GM18505 (cell line): ENCODE results near the gene IGHMBP2.

Experiments used
- ATAC-seq: cut with Tn5 transposase; IDR thresholded peaks from one replicate; pipeline ENCODE4 v1.9.1; 2021; ENCODE audit not compliant: unreplicated experiment
- POLR2A ChIP-seq: IDR thresholded peaks from 4 replicates; pipeline ENCODE4 v1.6.1; 2011; ENCODE audit warnings: borderline replicate concordance; ENCODE audit not compliant: insufficient read depth, insufficient read length; ENCODE audit errors: extremely low read depth

IGHMBP2 gene

DNA sequence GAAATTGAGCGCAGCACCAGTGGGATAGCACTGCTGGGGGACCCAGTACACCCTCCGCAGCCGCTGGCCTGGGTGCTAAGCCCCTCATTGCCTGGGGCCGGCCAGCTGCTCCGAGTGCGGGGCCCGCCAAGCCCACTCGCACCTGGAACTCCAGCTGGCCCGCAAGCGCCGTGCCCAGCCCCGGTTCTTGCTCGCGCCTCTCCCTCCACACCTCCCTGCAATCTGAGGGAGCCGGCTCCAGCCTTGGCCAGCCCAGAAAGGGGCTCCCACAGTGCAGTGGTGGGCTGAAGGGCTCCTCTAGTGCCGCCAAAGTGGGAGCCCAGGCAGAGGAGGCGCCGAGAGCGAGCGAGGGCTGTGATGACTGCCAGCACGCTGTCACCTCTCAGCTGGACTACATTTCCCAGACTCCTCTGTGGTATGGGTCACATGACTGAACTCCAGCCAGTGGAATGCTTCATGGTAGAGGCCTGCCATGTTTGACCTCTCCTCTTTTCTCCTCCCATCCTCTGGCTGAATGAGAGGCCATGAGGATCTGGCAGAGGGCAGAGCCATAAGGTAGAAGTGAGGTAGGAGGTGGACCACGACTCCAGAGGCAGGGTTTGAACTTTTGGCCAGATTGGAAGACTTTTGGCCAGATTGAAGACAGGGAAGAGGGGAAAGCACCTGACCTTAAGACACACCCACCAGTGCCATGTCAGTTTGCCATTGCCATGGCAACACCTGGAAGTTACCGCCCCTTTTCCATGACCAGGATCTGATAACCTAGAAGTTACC, 70.9 kb downstream of the IGHMBP2 start:
- ATAC-seq = no peak
- no peak for TF ChIP-seq POLR2A

DNA sequence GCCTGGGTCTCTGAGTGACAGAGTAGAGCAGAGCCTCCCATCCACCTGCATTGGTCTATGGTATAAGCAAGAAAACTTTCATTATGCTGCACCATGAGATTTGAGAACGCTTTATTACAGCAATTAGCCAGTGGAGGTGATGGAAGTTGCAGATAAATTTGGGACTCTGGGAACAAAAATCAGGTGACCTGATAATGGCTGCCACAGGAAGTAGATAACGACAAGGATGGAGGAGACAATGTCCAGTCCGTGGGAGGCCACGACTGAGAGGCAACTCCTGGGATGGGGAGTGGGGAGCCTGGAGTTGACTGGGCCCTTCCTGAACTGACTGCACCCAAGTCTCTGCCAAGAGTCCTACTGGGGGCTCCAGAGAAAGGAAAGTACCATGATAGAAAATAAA, 72.4 kb downstream of the IGHMBP2 start:
- no peak for ATAC-seq
- TF ChIP-seq POLR2A = no peak

DNA sequence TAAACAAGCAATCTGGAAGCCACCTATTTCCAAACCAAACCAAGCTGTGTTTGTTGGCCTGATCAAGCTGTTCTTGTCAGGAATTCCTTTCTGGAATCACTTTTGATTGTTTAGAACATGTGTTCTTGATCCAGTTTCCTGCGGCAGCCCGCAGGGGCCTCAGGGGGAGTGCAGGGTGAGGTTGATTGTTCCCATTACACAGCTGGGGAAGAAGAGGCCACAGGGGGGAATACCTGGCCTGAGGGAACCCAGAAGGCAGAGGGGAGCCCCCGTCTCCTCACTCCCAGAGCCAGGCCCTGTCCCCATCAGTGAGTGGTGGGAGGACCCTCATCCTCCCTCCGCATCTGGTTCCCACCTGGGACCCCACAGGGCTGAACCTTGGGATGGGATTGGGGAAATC, 72.9 kb downstream of the IGHMBP2 start:
- no peak for TF ChIP-seq POLR2A
- ATAC-seq = no peak

DNA sequence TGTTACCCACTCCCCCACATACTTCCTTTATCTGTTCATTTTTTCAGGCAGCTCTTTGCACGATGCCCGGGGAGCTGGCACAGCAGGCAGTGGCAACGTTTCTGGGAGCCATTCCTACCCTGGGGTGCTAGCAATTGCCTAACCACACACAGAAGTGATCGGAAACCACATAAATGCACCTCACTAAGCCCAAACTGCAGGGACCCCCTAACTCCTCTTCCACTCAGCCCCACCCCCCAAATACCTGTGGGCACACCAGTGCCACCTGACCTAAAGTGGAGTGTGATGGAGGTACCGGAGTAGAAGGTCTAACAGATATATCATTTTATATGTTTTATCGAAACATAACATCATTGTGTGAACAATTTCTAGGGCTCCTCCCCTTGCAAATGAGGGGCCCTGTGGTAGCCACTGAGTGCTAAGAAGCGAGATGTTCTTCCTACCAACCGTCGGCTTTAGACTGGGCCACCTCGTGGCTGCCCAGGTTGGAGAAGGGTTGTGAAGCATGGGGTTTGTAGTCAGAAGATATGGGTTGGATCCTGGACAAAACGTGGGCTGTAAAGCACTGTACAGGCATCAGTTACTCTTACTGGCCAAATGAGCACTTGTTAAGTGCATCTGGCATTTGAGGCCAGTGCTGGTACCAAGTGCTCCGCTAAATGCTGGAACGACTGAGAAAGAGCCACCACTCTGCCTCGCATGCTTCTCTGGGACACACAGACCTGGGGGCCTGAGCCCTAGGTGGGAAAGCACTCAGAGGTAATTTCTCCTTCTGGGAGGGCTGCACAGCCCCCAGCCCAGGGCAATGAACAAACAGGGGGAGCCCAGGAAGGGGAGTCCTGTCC, 74.3 kb downstream of the IGHMBP2 start:
- TF ChIP-seq POLR2A = no peak
- no peak for ATAC-seq

DNA sequence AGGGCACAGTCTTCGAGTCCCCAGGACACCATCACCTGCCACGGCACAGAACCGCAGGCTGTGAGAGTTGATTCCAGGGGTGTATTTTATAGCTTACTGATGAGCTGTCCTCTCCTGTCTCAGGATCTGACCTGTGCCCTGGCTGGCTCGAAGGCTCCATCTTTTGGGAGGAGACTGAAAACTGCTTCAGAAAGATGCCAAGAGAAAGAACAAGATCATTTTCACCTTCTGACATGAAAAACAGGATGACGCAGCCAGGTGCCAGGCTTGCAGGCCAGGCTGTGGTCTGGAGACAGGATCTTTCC, 74.9 kb downstream of the IGHMBP2 start:
- no peak for TF ChIP-seq POLR2A
- ATAC-seq = no peak

DNA sequence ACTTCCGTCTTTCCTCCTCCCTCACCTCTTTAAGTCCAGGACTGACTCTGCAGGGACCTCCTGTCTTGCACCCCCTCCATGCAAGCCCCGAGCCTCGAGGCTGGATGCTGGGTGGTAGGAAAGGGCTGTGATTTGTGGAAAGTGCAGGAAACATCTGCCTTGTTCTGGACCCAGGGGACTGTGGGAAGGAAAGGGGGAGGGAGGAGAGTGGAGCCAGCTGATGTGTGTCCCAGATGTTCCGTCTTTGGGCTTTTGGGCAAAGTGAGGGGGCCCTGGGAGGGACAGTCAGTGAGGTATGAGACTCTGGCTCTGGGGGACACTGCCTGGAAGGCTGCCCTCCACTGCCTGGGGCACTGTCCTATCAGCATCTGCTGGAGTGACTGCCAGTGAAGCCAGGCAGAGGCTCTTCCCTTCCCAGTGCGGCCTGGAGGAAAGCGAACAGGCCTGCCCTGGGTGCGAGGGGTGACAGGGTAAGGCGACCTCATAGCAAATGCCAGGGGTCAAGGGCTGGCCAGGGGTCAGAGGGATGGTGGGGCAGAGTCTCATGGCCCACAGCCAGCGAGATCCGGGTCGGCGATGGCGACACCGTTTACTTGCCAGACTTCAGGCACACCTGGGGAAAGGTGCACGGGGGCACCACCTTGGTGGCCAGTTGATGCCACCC, 75.4 kb downstream of the IGHMBP2 start:
- ATAC-seq = no peak
- TF ChIP-seq POLR2A = no peak

DNA sequence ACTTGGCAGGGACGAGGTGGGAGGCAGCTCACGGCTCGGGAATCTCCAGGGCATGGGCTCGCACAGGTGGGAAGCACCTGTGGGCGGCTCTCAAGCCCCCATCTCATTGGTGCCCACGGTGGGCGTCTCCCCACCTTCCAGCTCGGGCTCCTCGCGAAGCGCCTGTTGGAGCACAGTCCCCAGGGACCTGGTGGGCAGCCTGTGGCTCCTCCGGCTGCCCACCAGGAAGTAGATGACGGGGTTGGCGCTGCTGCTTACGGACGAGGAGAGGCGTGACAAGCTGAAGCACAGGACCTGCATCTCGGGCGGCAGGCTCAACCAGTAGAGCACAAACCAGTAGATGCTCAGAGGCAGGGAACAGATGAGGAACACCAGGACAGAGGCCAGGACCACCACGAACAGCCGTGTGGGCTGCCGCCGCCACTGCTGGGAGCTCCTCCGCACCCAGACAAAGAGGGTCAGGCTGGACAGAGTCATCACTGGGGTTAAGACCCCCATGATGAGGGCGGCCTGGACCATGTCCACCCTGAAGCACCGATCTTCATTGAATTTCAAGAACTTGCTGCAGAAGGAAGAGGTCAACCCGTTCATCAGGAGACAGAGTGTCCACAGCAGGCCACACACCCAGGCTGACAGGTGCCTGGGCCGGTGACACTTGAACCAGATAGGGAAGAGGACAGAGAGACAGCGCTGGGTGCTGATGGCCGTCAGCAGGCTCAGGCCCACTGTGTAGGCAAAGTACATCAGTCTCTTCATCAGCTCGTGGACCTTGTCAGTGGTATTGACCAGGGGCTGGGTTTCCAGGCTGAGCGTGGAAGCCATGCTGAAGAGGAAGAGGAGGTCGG, 76.5 kb downstream of the IGHMBP2 start:
- TF ChIP-seq POLR2A = no peak
- ATAC-seq = no peak

DNA sequence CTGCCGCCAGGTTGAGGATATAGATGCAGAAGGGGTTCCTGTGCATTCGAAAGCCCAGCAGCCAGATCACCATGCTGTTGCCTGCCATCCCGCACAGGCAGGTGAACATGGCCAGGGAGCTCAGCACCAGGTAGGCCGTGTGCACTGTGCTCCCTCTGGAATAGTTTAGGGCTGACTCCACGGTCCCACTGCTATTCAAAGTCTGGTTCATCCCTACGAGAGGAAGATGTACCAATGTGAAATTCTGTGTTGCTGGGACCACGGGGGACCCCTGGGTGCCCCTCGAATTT, 77.0 kb downstream of the IGHMBP2 start, which contains the start of gene MRGPRD:
MRGPRD (minus strand) TSS at position 211 of the 290 bp plus-strand sequence; CDS start at position 211, 0 bp downstream.
- ATAC-seq = no peak
- no peak for TF ChIP-seq POLR2A

DNA sequence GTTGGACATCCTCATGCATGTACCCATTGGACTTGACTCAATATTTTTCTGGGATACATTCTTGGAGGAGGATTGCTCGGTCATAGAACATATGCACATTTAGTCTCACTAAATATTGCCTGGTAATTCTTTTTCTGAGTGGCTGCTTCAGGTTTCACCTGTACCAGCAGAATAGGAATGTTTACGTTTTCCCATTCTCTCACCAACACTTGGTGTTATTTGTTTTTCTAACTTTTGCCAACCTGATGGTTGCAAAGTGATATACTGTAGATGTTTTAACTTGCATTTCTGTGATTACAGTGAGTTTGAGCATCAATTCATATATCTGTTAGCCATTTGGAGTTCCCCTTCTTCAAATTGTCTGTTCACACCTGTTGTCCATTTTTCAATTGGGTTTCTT, 78.4 kb downstream of the IGHMBP2 start:
- no peak for ATAC-seq
- no peak for TF ChIP-seq POLR2A

DNA sequence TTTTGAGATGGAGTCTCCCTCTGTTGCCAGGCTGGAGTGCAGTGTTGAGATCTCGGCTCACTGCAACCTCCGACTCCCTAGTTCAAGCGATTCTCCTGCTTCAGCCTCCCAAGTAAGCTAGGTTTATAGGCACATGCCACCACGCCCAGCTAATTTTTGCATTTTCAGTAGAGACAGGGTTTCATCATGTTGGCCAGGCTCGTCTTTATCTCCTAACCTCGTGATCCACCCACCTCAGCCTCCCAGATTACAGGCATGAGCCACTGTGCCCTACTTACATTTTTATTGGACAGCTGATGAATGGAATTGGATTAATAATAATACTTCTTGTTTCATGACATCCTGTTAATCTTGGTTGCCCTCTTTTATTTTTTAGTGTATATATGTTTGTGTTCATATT, 80.1 kb downstream of the IGHMBP2 start:
- no peak for ATAC-seq
- no peak for TF ChIP-seq POLR2A

DNA sequence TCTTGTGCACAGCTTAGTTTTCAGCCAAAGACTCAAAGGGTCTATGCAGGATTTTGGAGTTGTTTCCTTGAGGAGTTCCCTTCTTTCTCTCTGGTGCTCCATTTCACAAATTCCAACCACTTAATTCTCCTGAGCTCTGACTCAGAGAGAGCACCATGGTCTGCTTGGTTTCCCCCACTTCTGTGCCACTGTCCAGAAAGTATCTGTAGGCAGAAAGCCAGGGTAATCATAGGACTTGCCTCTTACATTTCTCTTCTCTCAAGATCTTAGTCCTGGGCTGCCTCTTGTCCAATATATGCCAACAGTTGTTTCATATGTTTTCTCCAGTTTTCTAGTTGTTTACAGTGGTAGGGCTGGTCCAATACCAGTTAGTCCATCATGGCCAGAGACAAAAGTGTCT, 83.5 kb downstream of the IGHMBP2 start:
- no peak for ATAC-seq
- no peak for TF ChIP-seq POLR2A

DNA sequence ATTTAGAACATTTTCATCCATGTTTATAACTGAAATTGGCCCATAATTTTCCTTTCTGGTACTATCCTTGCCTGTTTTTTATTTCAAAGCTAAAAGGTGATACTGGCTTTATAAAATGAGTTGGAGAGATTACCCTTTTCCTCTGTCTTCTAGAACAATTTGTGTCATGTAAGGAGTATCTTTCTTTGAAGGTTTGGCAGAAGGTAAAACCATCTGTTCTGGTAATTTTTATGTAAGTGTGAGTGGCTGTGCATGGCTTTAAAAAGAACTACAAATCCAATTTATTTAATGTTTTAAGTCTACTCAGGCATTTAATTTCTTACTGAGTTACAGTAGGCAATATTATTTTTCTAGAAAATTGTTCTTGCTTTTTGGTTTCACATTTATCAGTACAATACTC, 84.8 kb downstream of the IGHMBP2 start:
- no peak for ATAC-seq
- no peak for TF ChIP-seq POLR2A
